Testis (tissue), 3 donors: ENCODE data around the gene SAPCD2. TPM values are rescaled to one million over a fixed set of nuclear protein-coding genes. Genes with fewer than 3 reads are reported as not detected.
A peak's percentile ranks its signal among the peaks of the same experiment; 100 is the strongest.

ENCODE experiments used
- DNase-seq: peaks from one replicate; pipeline ENCODE4 v3.0.0-alpha.2; 2019
- H3K27ac ChIP-seq, 2 donors: fragments of 200-600 bp; sonication (generic); one replicate each; pipeline ENCODE4 v1.5.1; 2019
- H3K27me3 ChIP-seq: fragments of 200-600 bp; sonication (generic); one replicate; pipeline ENCODE4 v1.5.1; 2019
- H3K36me3 ChIP-seq: fragments of 200-600 bp; sonication (generic); one replicate; pipeline ENCODE4 v1.5.1; 2017; ENCODE audit warnings: low read depth; ENCODE audit errors: missing control alignments
- H3K4me1 ChIP-seq: fragments of 200-600 bp; sonication (generic); one replicate; pipeline ENCODE4 v1.5.1; 2019
- H3K4me3 ChIP-seq, 2 donors: fragments of 200-600 bp; sonication (generic); one replicate each; pipeline ENCODE4 v1.5.1; 2017 to 2019
- H3K9me3 ChIP-seq: fragments of 200-600 bp; sonication (generic); one replicate; pipeline ENCODE4 v1.5.1; 2017
- POLR2A ChIP-seq: fragments of 450-650 bp; IDR thresholded peaks from one replicate; pipeline ENCODE4 v1.6.1; 2017; ENCODE audit warnings: antibody characterized with exemption, mild to moderate bottlenecking, moderate library complexity
- WGBS, 2 donors: methylation state at CpG; one replicate each; pipeline ENCODE4 v1.1.5; 2018; 5-methylcytosine and 5-hydroxymethylcytosine counted together
- intact Hi-C: fragments of 100-400 bp; cut with DNase I; formaldehyde crosslinking; loops from one replicate; pipeline ENCODE4 v1.15.1; 2023; ENCODE audit warnings: low total_unique reads
- polyA plus RNA-seq: library from polyadenylated mRNA; stranded (reverse); fragments of 350-450 nt; fragmentation: Illumina TruSeq; extraction: RNeasy Lipid Tissue Mini Kit (QIAGEN cat#74804); gene quantifications from one replicate; pipeline ENCODE4 v1.2.3, GENCODE V29; 2014; ENCODE audit warnings: low read depth, low replicate concordance; ENCODE audit not compliant: insufficient read depth
- total RNA-seq, 2 donors: library from RNA; depleted of rRNA; stranded (reverse); fragments of >200 nt; gene quantifications; one replicate each; pipeline ENCODE4 v1.2.3, GENCODE V29; 2016
- TF ChIP-seq, protein P1 (sequence below), 3 experiments: fragments of 450-650 bp in 2 of 3; fragments of 200-600 bp in 1 of 3; sonication (generic) in 1 of 3; IDR thresholded peaks; one replicate each; pipeline ENCODE4 v1.5.1; 2016 to 2019; ENCODE audit warnings: antibody characterized with exemption in 3 of 3, mild to moderate bottlenecking in 2 of 3, moderate library complexity in 1 of 3

The SAPCD2 gene
- total and polyA plus RNA-seq, 3 donors from 2014 or later: 0.78 to 1.7 (median 1.4) TPM

GRCh38 chr9:137030538-137031527, 39.5 kb downstream of the SAPCD2 start:
- no peaks in the 10 kb centered on the region for H3K36me3 ChIP-seq
- no peaks in the 10 kb centered on the region for H3K27me3 ChIP-seq
- 89 to 90% methylated on average over 10 to 61 of the region's 65 CpGs for WGBS, 2 donors
- no peak for DNase-seq
- no peak for TF ChIP-seq POLR2A
- TF ChIP-seq, protein P1, sequence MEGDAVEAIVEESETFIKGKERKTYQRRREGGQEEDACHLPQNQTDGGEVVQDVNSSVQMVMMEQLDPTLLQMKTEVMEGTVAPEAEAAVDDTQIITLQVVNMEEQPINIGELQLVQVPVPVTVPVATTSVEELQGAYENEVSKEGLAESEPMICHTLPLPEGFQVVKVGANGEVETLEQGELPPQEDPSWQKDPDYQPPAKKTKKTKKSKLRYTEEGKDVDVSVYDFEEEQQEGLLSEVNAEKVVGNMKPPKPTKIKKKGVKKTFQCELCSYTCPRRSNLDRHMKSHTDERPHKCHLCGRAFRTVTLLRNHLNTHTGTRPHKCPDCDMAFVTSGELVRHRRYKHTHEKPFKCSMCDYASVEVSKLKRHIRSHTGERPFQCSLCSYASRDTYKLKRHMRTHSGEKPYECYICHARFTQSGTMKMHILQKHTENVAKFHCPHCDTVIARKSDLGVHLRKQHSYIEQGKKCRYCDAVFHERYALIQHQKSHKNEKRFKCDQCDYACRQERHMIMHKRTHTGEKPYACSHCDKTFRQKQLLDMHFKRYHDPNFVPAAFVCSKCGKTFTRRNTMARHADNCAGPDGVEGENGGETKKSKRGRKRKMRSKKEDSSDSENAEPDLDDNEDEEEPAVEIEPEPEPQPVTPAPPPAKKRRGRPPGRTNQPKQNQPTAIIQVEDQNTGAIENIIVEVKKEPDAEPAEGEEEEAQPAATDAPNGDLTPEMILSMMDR (IDR thresholded peaks at IDR 0.05): no peak
- no peaks in the 10 kb centered on the region for H3K9me3 ChIP-seq
- no peak overlapping the region for H3K27ac ChIP-seq
- H3K4me3 ChIP-seq: no peak overlapping the region
- peaks cover 34% of the 10 kb centered on the region for H3K4me1 ChIP-seq
- intact Hi-C loops: loop anchor here (10.0 kb wide), 1 partner anchor 196 kb away; no protein-coding TSS in a partner anchor

- no peak overlapping the region for H3K4me3 ChIP-seq
- no peaks in the 10 kb centered on the region for H3K9me3 ChIP-seq
- no peaks in the 10 kb centered on the region for H3K36me3 ChIP-seq
- peaks cover 35% of the 10 kb centered on the region for H3K4me1 ChIP-seq
- no peak overlapping the region for H3K27ac ChIP-seq
- intact Hi-C loops: loop anchor here (10.0 kb wide), 1 partner anchor 195 kb away; no protein-coding TSS in a partner anchor
- no peak for DNase-seq
- no peaks in the 10 kb centered on the region for H3K27me3 ChIP-seq
- no peak for TF ChIP-seq POLR2A
- TF ChIP-seq, protein P1 (IDR thresholded peaks at IDR 0.05): no peak
- 89 to 93% methylated on average over 5 to 15 of the region's 15 CpGs for WGBS, 2 donors
Observed at GRCh38 chr9:137030006-137030405, 40.4 kb downstream of the SAPCD2 start.

- intact Hi-C loops: loop anchor here (5.0 kb wide), 1 partner anchor 242 kb away; no protein-coding TSS in a partner anchor
- H3K27ac ChIP-seq: no peak overlapping the region
- 40 to 43% methylated on average over 17 to 18 of the region's 19 CpGs for WGBS, 2 donors
Observed at GRCh38 chr9:137029058-137029936, 41.1 kb downstream of the SAPCD2 start.

More at GRCh38 chr9:137029058-137029936, 41.1 kb downstream of the SAPCD2 start:
- TF ChIP-seq POLR2A: no peak
- TF ChIP-seq, protein P1 (IDR thresholded peaks at IDR 0.05): peak; percentile 78 to 87 (median 82)
- Histone ChIP-seq H3K27me3 (no peaks in the 10 kb centered on the region), H3K9me3 (no peaks in the 10 kb centered on the region), H3K4me3 (peak overlapping the region in 1 of 2 donors; percentile 60), H3K4me1 (peaks cover 28% of the 10 kb centered on the region), H3K36me3 (no peaks in the 10 kb centered on the region)
- peak; percentile 83 for DNase-seq
